H9 (cell line): Measurements from ENCODE around the gene C19orf53. TPM values are rescaled to one million over a fixed set of nuclear protein-coding genes. Genes with fewer than 3 reads are reported as not detected.
A peak's percentile ranks its signal among the peaks of the same experiment; 100 is the strongest.

Experiments
- DNase-seq: peaks from one replicate; pipeline ENCODE4 v3.0.0-alpha.2; 2017
- H2AFZ ChIP-seq: one replicate; pipeline ENCODE4 v1.6.1; 2013; ENCODE audit warnings: mild to moderate bottlenecking, low read length, control low read depth, moderate library complexity
- H2AK5ac ChIP-seq: 2 replicates; pipeline ENCODE4 v1.6.1; 2013; ENCODE audit warnings: low read length, control low read depth, mixed read lengths; ENCODE audit not compliant: insufficient read length
- H2BK120ac ChIP-seq: one replicate; pipeline ENCODE4 v1.6.1; 2013; ENCODE audit warnings: low read depth, mild to moderate bottlenecking, low read length, control low read depth, inconsistent platforms; ENCODE audit not compliant: poor library complexity, severe bottlenecking
- H2BK12ac ChIP-seq: 2 replicates; pipeline ENCODE4 v1.6.1; 2013; ENCODE audit warnings: low read length, control low read depth, mixed read lengths, low read depth; ENCODE audit not compliant: insufficient read length
- H2BK15ac ChIP-seq: 2 replicates; pipeline ENCODE4 v1.6.1; 2013; ENCODE audit warnings: low read depth, low read length, control low read depth
- H2BK20ac ChIP-seq: one replicate; pipeline ENCODE4 v1.6.1; 2013; ENCODE audit warnings: low read depth, mild to moderate bottlenecking, low read length, control low read depth, inconsistent platforms; ENCODE audit not compliant: poor library complexity, severe bottlenecking
- H2BK5ac ChIP-seq: 2 replicates; pipeline ENCODE4 v1.6.1; 2013; ENCODE audit warnings: low read length, control low read depth, mixed read lengths; ENCODE audit not compliant: insufficient read length
- H3K14ac ChIP-seq: 2 replicates; pipeline ENCODE4 v1.6.1; 2013; ENCODE audit warnings: low read length, control low read depth; ENCODE audit not compliant: insufficient read depth
- H3K18ac ChIP-seq: 2 replicates; pipeline ENCODE4 v1.6.1; 2013; ENCODE audit warnings: low read depth, mild to moderate bottlenecking, mixed read lengths, low read length, control low read depth; ENCODE audit not compliant: insufficient read length
- H3K23ac ChIP-seq: 2 replicates; pipeline ENCODE4 v1.6.1; 2013; ENCODE audit warnings: low read length, control low read depth, mixed read lengths, low read depth; ENCODE audit not compliant: insufficient read length
- H3K23me2 ChIP-seq: 2 replicates; pipeline ENCODE4 v1.6.1; 2013; ENCODE audit warnings: low read depth, mild to moderate bottlenecking, mixed read lengths, low read length, control low read depth; ENCODE audit not compliant: insufficient read length, poor library complexity, severe bottlenecking
- H3K27ac ChIP-seq: 2 replicates; pipeline ENCODE4 v1.5.1; 2013; ENCODE audit warnings: low read length, control low read depth, mixed read lengths, low read depth; ENCODE audit not compliant: insufficient read length
- H3K27me3 ChIP-seq: 2 replicates; pipeline ENCODE4 v1.6.1; 2013; ENCODE audit warnings: low read length, control low read depth, inconsistent platforms; ENCODE audit not compliant: insufficient read depth
- H3K4ac ChIP-seq: 2 replicates; pipeline ENCODE4 v1.6.1; 2013; ENCODE audit warnings: low read depth, mild to moderate bottlenecking, control low read depth, inconsistent platforms, low read length, moderate library complexity
- H3K4me1 ChIP-seq: 2 replicates; pipeline ENCODE4 v1.6.1; 2013; ENCODE audit warnings: low read length, control low read depth, inconsistent platforms; ENCODE audit not compliant: insufficient read depth
- H3K4me2 ChIP-seq: 2 replicates; pipeline ENCODE4 v1.6.1; 2013; ENCODE audit warnings: low read length, control low read depth, mixed read lengths; ENCODE audit not compliant: insufficient read length, insufficient read depth
- H3K56ac ChIP-seq: 2 replicates; pipeline ENCODE4 v1.6.1; 2013; ENCODE audit warnings: low read depth, mild to moderate bottlenecking, mixed read lengths, low read length, control low read depth; ENCODE audit not compliant: insufficient read length
- H3K79me1 ChIP-seq: 2 replicates; pipeline ENCODE4 v1.6.1; 2013; ENCODE audit warnings: low read depth, mild to moderate bottlenecking, moderate library complexity, low read length, control low read depth, inconsistent platforms; ENCODE audit not compliant: insufficient read depth, poor library complexity, severe bottlenecking
- H3K79me2 ChIP-seq: 2 replicates; pipeline ENCODE4 v1.6.1; 2013; ENCODE audit warnings: low read length, control low read depth, inconsistent platforms; ENCODE audit not compliant: insufficient read depth
- H3K9ac ChIP-seq: 2 replicates; pipeline ENCODE4 v1.6.1; 2013; ENCODE audit warnings: low read length, control low read depth, mixed read lengths; ENCODE audit not compliant: insufficient read length; ENCODE audit errors: extremely low read depth
- H3K9me3 ChIP-seq: one replicate; pipeline ENCODE4 v1.6.1; 2013; ENCODE audit warnings: low read depth, low read length, inconsistent platforms; ENCODE audit not compliant: control insufficient read depth
- H3T11ph ChIP-seq: one replicate; pipeline ENCODE4 v1.6.1; 2013; ENCODE audit warnings: mild to moderate bottlenecking, low read length, control low read depth, inconsistent platforms
- H4K20me1 ChIP-seq: one replicate; pipeline ENCODE4 v1.6.1; 2013; ENCODE audit not compliant: control insufficient read depth, insufficient read length, insufficient read depth
- H4K5ac ChIP-seq: 2 replicates; pipeline ENCODE4 v1.6.1; 2013; ENCODE audit warnings: low read depth, mild to moderate bottlenecking, mixed read lengths, low read length, control low read depth; ENCODE audit not compliant: insufficient read length
- H4K8ac ChIP-seq: replicated peaks from 2 replicates; pipeline ENCODE4 v1.6.1; 2013; ENCODE audit warnings: low read length, control low read depth, mixed read lengths, low read depth; ENCODE audit not compliant: insufficient read length
- H4K91ac ChIP-seq: 2 replicates; pipeline ENCODE4 v1.6.1; 2013; ENCODE audit warnings: low read depth, mild to moderate bottlenecking, moderate library complexity, mixed read lengths, low read length, control low read depth; ENCODE audit not compliant: insufficient read length
- H3K27ac Mint-ChIP-seq, 3 experiments: 2 replicates in 2 of 3; 3 replicates in 1 of 3; pipeline ENCODE4 v1.8.0; 2020 to 2021; ENCODE audit warnings: mixed read lengths in 3 of 3, mild to moderate bottlenecking in 1 of 3, moderate library complexity in 1 of 3
- H3K27me3 Mint-ChIP-seq: 2 replicates; pipeline ENCODE4 v1.8.0; 2021; ENCODE audit warnings: low read depth, mild to moderate bottlenecking, moderate library complexity, mixed read lengths
- H3K36me3 Mint-ChIP-seq, 3 experiments: 2 replicates in 2 of 3; 3 replicates in 1 of 3; pipeline ENCODE4 v1.8.0; 2020 to 2021; ENCODE audit warnings: low read depth in 3 of 3, mixed read lengths in 3 of 3; ENCODE audit not compliant: insufficient read depth in 1 of 3
- H3K4me1 Mint-ChIP-seq, 2 experiments: 2 replicates each; pipeline ENCODE4 v1.8.0; 2020; ENCODE audit warnings: mixed read lengths in 2 of 2
- H3K4me3 Mint-ChIP-seq, 2 experiments: 2 replicates in 1 of 2; 3 replicates in 1 of 2; pipeline ENCODE4 v1.8.0; 2020 to 2021; ENCODE audit warnings: mild to moderate bottlenecking in 2 of 2, mixed read lengths in 2 of 2, moderate library complexity in 1 of 2
- H3K9me3 Mint-ChIP-seq, 2 experiments: 2 replicates in 1 of 2; 3 replicates in 1 of 2; pipeline ENCODE4 v1.8.0; 2020; ENCODE audit warnings: mild to moderate bottlenecking in 2 of 2, mixed read lengths in 2 of 2, moderate library complexity in 1 of 2
- CTCF ChIP-seq: fragments of 200-600 bp; sonication (generic); conservative IDR thresholded peaks from 3 replicates; pipeline ENCODE4 v1.8.0; 2021; ENCODE audit warnings: antibody characterized with exemption, mild to moderate bottlenecking
- WGBS: extraction: QIAGEN DNeasy Blood & Tissue Kit; methylation state at CpG from one replicate; pipeline ENCODE4 v1.1.7; 2013; ENCODE audit warnings: missing lambda C conversion rate, low lambda C conversion rate, mixed read lengths; ENCODE audit not compliant: insufficient read length; ENCODE audit errors: extremely low coverage; 5-methylcytosine and 5-hydroxymethylcytosine counted together
- total RNA-seq: library from RNA; stranded (reverse); gene quantifications from 2 replicates; pipeline ENCODE4 v1.2.1, GENCODE V29; 2021

The C19orf53 gene
- total RNA-seq, 1 experiment from 2014 or later, result 129 TPM

DNA sequence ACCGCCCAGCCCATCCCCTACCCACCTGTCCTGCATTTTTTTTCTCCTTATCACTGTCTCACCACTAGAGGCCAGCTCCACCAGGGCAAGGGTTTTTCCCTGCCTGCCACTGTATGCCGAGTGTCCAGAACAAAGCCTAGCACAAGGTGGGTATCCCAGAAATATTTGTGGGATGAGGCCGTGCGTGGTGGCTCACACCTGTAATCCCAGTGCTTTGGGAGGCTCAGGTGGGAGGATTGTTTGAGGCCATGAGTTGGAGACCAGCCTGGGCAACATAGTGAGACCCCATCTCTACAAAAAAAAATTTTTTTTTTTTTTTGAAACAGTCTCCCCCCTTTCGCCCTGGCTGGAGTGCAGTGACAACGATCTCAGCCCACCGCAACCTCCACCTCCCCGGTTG, 12.8 kb upstream of the C19orf53 start:
- Histone ChIP-seq H3K9ac (no peak overlapping the region), H2BK12ac (no peak overlapping the region), H2BK120ac (no peak overlapping the region), H3K56ac (no peak overlapping the region), H3K4me1 (no peaks in the 10 kb centered on the region; the same call in 1 of the 2 replicates), H3K23me2 (peaks cover 4% of the 10 kb centered on the region), H2AK5ac (no peak overlapping the region), H2BK5ac (no peak overlapping the region), H3T11ph (no peak overlapping the region), H4K8ac (no peak overlapping the region), H2BK20ac (no peak overlapping the region), H3K27ac (no peak overlapping the region), H4K5ac (no peak overlapping the region), H3K23ac (no peak overlapping the region), H2BK15ac (no peak overlapping the region), H3K27me3 (no peaks in the 10 kb centered on the region), H3K9me3 (no peaks in the 10 kb centered on the region), H3K4ac (no peak overlapping the region), H3K79me2 (no peaks in the 10 kb centered on the region), H2AFZ (no peak overlapping the region), H4K91ac (no peak overlapping the region), H4K20me1 (no peaks in the 10 kb centered on the region), H3K18ac (no peak overlapping the region), H3K4me2 (no peak overlapping the region), H3K14ac (no peak overlapping the region), H3K79me1 (no peaks in the 10 kb centered on the region)
- no peak overlapping the region for H3K27ac Mint-ChIP-seq
- H3K4me1 Mint-ChIP-seq, result peaks cover 6 to 8% of the 10 kb centered on the region in 2 experiments
- DNase-seq, result no peak
- no peak overlapping the region for H3K4me3 Mint-ChIP-seq
- peaks cover 1% of the 10 kb centered on the region for H3K27me3 Mint-ChIP-seq
- peaks cover 13 to 59% (median 56%) of the 10 kb centered on the region in 3 experiments; a peak in 6 of 7 replicates for H3K36me3 Mint-ChIP-seq
- no peaks in the 10 kb centered on the region for H3K9me3 Mint-ChIP-seq
- no CpG with 5 or more reads among the region's 8 CpGs for WGBS
- TF ChIP-seq CTCF, result peak; percentile 27; the same call in 1 of the 3 replicates
